ENCODE results near the gene PYGB.
"Not testable (repeated sequence)": the region's sequence is repeated elsewhere in the genome, so short reads cannot be mapped to it uniquely, and the experiment has no call there.

The PYGB gene

GRCh38 chr20:25314497-25315417 is 66.9 kb downstream of the PYGB start:
- no peak for DNase-seq (ENCODE audit: low read depth, low spot score)

- DNase-seq (ENCODE audit: low read depth, low spot score) = no peak
Measured at GRCh38 chr20:25315418-25316210, 67.7 kb downstream of the PYGB start.

- no peak for DNase-seq (ENCODE audit: low read depth, low spot score)
Measured at GRCh38 chr20:25316506-25317190, 68.8 kb downstream of the PYGB start.

GRCh38 chr20:25317351-25318075 is 69.6 kb downstream of the PYGB start:
- DNase-seq (ENCODE audit: low read depth, low spot score) = no peak

- DNase-seq (ENCODE audit: low read depth, low spot score) = no peak
Measured at GRCh38 chr20:25318471-25319240, 70.8 kb downstream of the PYGB start.

GRCh38 chr20:25319241-25320034 is 71.6 kb downstream of the PYGB start:
- no peak for DNase-seq (ENCODE audit: low read depth, low spot score)

- DNase-seq (ENCODE audit: low read depth, low spot score) = no peak
Measured at GRCh38 chr20:25320035-25320800, 72.3 kb downstream of the PYGB start.

- DNase-seq (ENCODE audit: low read depth, low spot score) = no peak
Measured at GRCh38 chr20:25321262-25321831, 73.5 kb downstream of the PYGB start.

- no peak for DNase-seq (ENCODE audit: low read depth, low spot score)
Measured at GRCh38 chr20:25321991-25322390, 74.1 kb downstream of the PYGB start.

GRCh38 chr20:25323496-25324246 is 75.8 kb downstream of the PYGB start:
- DNase-seq (ENCODE audit: low read depth, low spot score) = no peak

GRCh38 chr20:25324412-25324811 is 76.5 kb downstream of the PYGB start:
- no peak for DNase-seq (ENCODE audit: low read depth, low spot score)

GRCh38 chr20:25325073-25325472 is 77.2 kb downstream of the PYGB start:
- DNase-seq (ENCODE audit: low read depth, low spot score) = no peak

GRCh38 chr20:25325997-25326396 is 78.1 kb downstream of the PYGB start:
- DNase-seq (ENCODE audit: low read depth, low spot score) = no peak

- DNase-seq (ENCODE audit: low read depth, low spot score) = no peak
Measured at GRCh38 chr20:25327521-25328235, 79.8 kb downstream of the PYGB start.

- no peak for DNase-seq (ENCODE audit: low read depth, low spot score)
Measured at GRCh38 chr20:25328954-25329498, 81.1 kb downstream of the PYGB start.

GRCh38 chr20:25334972-25335371 is 87.1 kb downstream of the PYGB start:
- not testable (repeated sequence) for DNase-seq (ENCODE audit: low read depth, low spot score)

All from activated CD4-positive, CD25-positive, alpha-beta regulatory T cell treated with anti-CD3 and anti-CD28 coated beads, Interleukin-2, amount 50 U/mL, for 16 hours (primary cell).